PC-9 (cell line): ENCODE measurements around the gene HBQ1.
"Not testable (repeated sequence)": the region's sequence is repeated elsewhere in the genome, so short reads cannot be mapped to it uniquely, and the experiment has no call there.

Experiments used
- EZH2 ChIP-seq: fragments of 200-600 bp; sonication (generic); IDR thresholded peaks from 2 replicates; pipeline ENCODE4 v1.8.0; 2017; ENCODE audit warnings: antibody characterized with exemption, low read depth
- TF ChIP-seq, protein P1 (sequence below): fragments of 200-600 bp; sonication (generic); conservative IDR thresholded peaks from 2 replicates; pipeline ENCODE4 v1.6.1; 2017; ENCODE audit warnings: mixed run types, antibody characterized with exemption, mild to moderate bottlenecking, moderate library complexity

DNA sequence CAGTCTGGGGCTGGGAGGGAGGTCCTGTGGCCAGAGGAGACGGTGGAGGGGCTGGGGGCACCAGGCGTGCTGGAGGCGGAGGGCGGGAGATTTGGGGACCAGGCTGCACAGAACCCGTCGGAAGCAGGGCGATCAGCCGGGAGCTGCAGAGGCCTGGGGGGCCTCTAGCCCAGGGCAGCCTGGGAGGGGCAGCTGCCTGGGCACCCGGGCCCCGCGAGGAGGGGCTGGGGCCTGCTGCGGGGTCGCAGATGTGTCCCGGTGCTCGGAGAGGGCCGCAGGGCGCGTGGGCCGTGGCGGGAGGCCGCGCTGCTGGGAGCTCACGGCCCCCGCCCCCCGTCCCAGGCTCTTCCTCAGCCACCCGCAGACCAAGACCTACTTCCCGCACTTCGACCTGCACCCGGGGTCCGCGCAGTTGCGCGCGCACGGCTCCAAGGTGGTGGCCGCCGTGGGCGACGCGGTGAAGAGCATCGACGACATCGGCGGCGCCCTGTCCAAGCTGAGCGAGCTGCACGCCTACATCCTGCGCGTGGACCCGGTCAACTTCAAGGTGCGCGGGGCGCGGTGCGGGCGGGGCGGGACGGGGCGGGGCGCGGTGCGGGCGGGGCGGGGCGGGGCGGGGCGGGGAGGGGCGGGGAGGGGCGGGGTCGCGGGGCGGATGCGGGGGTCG, 26.6 kb upstream of the HBQ1 start:
- TF ChIP-seq, protein P1, sequence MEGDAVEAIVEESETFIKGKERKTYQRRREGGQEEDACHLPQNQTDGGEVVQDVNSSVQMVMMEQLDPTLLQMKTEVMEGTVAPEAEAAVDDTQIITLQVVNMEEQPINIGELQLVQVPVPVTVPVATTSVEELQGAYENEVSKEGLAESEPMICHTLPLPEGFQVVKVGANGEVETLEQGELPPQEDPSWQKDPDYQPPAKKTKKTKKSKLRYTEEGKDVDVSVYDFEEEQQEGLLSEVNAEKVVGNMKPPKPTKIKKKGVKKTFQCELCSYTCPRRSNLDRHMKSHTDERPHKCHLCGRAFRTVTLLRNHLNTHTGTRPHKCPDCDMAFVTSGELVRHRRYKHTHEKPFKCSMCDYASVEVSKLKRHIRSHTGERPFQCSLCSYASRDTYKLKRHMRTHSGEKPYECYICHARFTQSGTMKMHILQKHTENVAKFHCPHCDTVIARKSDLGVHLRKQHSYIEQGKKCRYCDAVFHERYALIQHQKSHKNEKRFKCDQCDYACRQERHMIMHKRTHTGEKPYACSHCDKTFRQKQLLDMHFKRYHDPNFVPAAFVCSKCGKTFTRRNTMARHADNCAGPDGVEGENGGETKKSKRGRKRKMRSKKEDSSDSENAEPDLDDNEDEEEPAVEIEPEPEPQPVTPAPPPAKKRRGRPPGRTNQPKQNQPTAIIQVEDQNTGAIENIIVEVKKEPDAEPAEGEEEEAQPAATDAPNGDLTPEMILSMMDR: not testable (repeated sequence)
- TF ChIP-seq EZH2: not testable (repeated sequence)
